Activated T-helper 9 cell treated with anti-CD3 and anti-CD28 coated beads, Interleukin-2, amount 50 U/mL, for 16 hours (primary cell): ENCODE results near the gene TP53RK.

Experiments
- DNase-seq: peaks from one replicate; pipeline ENCODE4 v3.0.0-alpha.2; 2020; ENCODE audit warnings: low read depth

The TP53RK gene

GRCh38 chr20:46638134-46638897, 50.9 kb downstream of the TP53RK start:
- no peak for DNase-seq

- no peak for DNase-seq
Measured at GRCh38 chr20:46637427-46638133, 51.7 kb downstream of the TP53RK start.

- DNase-seq, result no peak
Measured at GRCh38 chr20:46637020-46637419, 52.2 kb downstream of the TP53RK start.

GRCh38 chr20:46636514-46636913, 52.7 kb downstream of the TP53RK start:
- DNase-seq, result no peak

GRCh38 chr20:46635514-46636136, 53.6 kb downstream of the TP53RK start:
- no peak for DNase-seq

GRCh38 chr20:46634528-46634927, 54.7 kb downstream of the TP53RK start:
- DNase-seq, result no peak
